ENCODE data around the gene TMEM245.
"Not testable (repeated sequence)": the region's sequence is repeated elsewhere in the genome, so short reads cannot be mapped to it uniquely, and the experiment has no call there.

TMEM245 gene

DNA sequence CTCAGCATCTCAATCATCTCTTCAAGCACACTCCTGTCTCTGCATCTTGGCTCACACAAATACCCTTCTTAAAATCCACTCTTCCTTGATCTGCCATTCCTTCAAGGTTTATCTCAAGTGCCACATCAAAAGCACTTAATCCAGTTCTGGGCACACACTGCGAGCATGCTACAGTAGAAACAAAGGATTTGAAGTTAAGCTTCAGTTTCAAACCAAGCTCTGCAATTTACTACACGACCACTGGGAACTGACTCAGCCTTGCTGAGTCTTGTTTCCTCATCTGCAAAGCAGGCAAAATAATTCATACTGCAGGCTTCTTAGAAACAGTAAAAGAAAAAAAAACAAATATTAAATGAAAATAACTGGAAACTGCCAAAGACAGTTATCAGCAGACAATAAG, 56.0 kb downstream of the TMEM245 start:
- no peak for DNase-seq (ENCODE audit: low spot score)

DNA sequence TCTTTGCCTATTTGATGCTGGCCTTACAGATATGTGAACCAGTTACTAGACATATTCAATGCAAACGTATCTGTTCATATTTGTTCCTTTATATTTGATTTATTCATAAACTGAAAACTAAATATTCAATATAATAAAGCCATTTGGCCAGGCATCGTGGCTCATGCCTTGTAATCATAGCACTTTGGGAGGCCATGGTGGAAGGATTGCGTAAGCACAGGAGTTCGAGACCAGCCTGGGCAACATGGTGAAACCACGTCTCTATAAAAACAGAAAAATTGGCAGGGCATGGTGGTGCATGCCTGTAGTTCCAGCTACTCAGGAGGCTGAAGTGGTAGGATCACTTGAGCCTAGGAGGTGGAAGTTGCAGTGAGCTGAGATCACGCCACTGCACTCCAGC, 57.2 kb downstream of the TMEM245 start:
- DNase-seq (ENCODE audit: low spot score): no peak

GRCh38 chr9:109060191-109060590, 59.6 kb downstream of the TMEM245 start:
- DNase-seq (ENCODE audit: low spot score): no peak

DNA sequence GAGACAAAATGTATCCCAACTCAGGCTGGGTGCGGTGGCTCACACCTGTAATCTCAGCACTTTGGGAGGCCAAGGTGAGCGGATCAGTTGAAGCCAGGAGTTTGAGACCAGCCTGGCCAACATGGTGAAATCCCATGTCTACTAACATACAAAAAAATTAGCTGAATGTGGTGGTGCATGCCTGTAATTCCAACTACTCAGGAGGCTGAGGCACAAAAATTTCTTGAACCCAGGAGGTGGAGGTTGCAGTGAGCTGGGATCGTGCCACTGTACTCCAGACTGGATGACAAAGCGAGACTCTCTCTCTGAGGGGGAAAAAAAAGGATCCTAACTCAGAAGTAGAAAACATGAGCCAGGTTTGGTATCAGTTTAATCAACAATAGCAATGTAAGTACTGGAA, 66.6 kb downstream of the TMEM245 start:
- DNase-seq (ENCODE audit: low spot score): not testable (repeated sequence)

GRCh38 chr9:109052416-109052815, 67.3 kb downstream of the TMEM245 start:
- no peak for DNase-seq (ENCODE audit: low spot score)

GRCh38 chr9:109051733-109052132, 68.0 kb downstream of the TMEM245 start:
- no peak for DNase-seq (ENCODE audit: low spot score)

- no peak for DNase-seq (ENCODE audit: low spot score)
Observed at GRCh38 chr9:109050444-109050843, 69.3 kb downstream of the TMEM245 start.

- DNase-seq (ENCODE audit: low spot score): no peak
Observed at GRCh38 chr9:109048822-109049221, 70.9 kb downstream of the TMEM245 start.

- DNase-seq (ENCODE audit: low spot score): no peak
Observed at GRCh38 chr9:109047259-109047658, 72.5 kb downstream of the TMEM245 start.

DNA sequence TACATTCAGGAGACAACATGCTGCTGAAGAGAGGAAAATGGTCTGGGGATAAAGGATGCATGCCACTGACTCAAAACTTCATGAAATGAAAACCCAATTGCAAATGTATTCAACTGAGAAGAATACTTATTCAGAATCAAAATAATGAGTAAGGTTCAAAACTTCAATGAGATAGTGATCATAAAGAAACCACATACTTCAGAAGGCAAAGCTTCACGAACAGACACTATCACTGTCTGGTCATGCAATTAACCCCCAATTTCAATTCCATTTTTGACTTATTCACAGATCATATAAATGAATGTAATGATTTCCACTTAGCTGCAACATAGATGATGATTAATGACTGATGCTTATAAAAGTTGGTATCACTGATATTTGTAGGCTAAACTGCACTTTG, 73.4 kb downstream of the TMEM245 start:
- DNase-seq (ENCODE audit: low spot score): no peak

GRCh38 chr9:109043578-109043977, 76.2 kb downstream of the TMEM245 start:
- DNase-seq (ENCODE audit: low spot score): no peak

- DNase-seq (ENCODE audit: low spot score): no peak
Observed at GRCh38 chr9:109040571-109040970, 79.2 kb downstream of the TMEM245 start.

DNA sequence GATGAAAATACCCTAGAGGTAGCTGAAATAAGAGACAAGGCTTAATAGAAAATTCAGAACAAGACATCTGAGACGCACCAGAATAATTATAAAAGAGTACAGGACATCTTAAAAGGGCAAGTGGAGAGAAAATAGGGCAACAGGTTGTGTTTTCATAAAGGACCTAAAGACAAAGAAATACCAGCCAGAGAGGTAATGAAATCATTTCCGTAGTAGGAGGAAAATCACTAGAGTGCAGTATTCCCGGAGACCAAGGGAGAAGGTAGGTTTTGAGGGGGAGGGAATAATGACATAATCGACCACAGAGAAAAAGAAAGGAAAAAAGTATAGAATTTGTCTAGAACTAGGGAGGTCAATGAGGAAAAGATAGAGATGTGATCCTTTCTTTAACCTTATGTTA, 80.2 kb downstream of the TMEM245 start:
- DNase-seq (ENCODE audit: low spot score): no peak

DNA sequence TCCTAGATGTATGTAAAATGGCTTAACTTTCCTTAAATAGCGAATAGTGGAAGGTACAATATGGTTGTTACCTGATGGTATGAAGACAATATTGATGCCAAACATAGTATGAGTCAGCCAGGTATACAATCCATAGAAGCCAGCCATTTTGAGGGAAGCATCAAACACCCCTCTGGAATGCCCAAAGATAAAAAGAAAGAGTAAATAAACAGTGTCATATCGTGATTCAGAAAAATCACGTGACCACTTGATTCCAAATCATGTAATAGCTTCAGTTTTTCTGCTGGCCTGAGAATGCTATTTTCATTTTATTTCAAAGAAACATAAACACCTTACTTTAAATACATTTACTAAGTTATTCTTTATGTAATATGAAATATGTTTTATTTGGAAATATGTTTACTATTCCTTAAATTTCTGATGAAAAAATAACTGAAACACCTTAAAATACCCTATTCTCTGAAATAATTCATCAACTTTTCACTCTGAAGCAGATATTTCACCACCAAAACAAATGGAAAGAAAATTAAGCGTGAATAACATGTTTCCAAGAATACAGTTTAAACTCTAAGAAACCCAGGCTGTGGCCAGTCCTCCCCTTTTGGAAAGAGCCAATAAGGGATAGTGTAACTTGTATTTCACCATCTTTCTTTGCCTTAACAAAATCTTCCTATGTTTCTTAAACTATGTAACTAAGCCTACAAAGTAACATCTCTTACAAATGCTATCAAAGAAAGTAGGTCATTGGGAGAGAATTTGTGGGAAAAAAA, 81.6 kb downstream of the TMEM245 start:
- DNase-seq (ENCODE audit: low spot score): no peak

DNA sequence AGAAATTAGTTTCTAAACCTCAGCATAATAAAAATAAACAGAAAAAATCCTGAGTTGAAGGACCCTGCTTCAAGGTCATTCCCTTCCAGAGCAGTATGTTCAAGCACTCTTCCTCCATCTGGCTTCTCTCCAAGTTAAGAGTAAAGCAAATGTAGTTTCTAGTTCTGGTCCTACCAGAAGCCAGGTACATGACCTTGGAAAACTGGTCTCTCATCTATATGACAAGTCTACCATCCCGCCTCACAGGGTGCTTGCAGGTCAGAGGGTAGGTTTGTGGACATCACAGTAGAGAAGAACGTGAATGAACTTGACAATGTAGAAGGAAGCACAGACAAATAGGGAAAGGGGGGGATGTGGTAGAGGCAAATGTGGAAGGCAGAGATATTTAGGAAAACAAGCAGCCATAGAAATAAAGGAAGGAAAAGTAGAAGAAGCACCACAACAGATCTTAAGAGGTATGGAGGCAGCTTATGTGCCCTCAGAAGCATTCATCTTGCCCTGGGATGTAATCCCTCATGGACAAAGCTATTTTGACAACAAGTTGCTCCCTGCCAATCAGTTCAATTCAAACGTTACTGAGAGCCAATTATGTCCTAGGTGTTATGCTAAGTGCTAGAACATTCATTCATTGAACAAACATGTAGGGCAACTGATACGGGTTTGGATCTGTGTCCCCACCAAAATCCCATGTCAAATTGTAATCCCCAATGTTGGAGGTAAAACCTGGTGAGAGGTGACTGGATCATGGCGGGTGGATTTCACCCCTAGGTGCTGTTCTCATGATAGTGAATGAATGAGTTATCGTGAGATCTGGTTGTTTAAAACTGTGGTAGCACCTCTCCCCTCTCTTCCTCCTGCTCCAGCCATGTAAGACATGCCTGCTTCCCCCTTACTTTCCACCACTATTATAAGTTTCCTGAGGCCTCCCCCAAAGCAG, 82.7 kb downstream of the TMEM245 start:
- no peak for DNase-seq (ENCODE audit: low spot score)

DNA sequence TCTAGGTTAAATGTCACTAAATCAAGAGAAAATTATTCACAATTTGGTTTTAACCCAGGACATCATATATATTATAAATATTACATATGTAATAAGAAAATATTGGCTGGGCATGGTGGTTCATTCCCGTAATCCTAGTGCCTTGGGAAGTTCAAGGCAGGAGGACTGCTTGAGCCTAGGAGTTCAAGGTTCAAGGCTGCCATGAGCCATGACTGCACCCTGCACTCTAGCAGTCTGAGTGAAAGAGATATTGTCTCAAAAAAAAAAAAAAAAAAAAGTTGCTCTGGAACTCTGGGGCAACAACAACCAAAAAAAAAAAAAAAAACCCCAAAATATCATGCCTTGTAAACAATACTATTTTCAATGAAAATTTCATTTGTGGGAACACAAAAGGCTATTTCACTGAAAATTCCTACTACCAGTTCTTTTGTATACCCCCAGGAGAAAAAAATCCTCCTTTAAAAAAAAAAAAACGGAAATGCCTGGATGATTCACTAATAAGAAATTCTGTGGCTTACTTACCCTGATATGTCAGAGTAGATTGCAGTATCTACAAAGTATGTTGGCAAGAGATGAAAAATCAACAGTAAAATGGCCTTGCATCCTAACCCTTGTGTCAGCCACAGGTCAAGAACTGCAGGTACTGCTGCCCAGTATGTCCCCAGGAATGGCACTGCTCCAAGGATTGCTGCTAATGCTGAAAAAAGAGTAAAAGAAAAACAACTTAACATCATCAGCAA, 83.9 kb downstream of the TMEM245 start:
- peak; percentile 61 for DNase-seq (ENCODE audit: low spot score)

- DNase-seq (ENCODE audit: low spot score): no peak
Observed at GRCh38 chr9:109033941-109034700, 85.6 kb downstream of the TMEM245 start.

DNA sequence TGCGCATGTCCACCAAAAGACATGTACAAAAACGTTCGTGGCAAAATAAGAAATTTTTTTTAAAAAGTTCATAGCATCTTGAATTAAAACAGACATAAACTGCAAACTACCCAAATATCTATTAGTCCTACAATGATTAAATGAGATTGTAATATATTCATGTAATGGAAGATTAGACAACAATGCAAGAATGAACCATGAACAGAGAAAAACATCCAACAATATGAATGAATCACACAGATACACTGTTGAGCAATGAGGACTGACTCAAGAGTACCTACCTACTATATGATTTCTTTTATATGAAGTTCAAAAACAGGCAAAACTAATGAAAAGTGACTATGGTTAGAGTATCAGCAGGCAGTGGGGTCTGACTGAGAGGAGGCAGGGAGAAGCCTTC, 88.5 kb downstream of the TMEM245 start:
- no peak for DNase-seq (ENCODE audit: low spot score)

DNA sequence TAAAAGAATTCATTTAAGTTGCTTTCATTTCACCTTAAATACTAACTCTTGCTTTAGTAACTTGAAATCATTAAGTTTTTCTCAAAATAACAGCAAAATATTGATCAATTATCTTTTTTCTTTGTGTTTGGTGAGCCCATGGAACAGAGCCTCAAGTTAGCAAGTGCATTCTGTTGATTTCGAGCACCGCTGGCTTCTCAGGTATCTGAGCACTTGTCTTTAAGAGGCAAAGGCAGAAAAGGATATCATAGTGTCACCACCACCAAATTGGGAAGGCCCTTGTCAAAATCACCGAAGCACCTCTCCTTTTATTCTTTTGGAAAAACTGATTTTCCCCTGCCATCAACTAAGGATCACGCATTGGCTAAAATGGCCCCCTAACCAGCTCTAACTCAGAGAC, 89.3 kb downstream of the TMEM245 start:
- DNase-seq (ENCODE audit: low spot score): no peak

- DNase-seq (ENCODE audit: low spot score): no peak
Observed at GRCh38 chr9:109028457-109028856, 91.3 kb downstream of the TMEM245 start.

- DNase-seq (ENCODE audit: low spot score): no peak
Observed at GRCh38 chr9:109027176-109027575, 92.6 kb downstream of the TMEM245 start.

- DNase-seq (ENCODE audit: low spot score): no peak
Observed at GRCh38 chr9:109026306-109026705, 93.4 kb downstream of the TMEM245 start.

Data from AG08396 (cell line).